OCI-LY1 (cell line): ENCODE measurements around the gene IFNB1.
A peak's percentile ranks its signal among the peaks of the same experiment; 100 is the strongest.

ENCODE experiments used
- H2AFZ ChIP-seq: fragments of 200-600 bp; sonication (generic), shearing (Covaris generic); 2 replicates; pipeline ENCODE4 v1.6.0; 2014; ENCODE audit warnings: antibody characterized with exemption, mild to moderate bottlenecking, low read length
- H3F3A ChIP-seq: fragments of 200-600 bp; sonication (generic), shearing (Covaris generic); 2 replicates; pipeline ENCODE4 v1.6.0; 2014; ENCODE audit warnings: mild to moderate bottlenecking, antibody characterized with exemption, low read length, moderate library complexity; ENCODE audit not compliant: insufficient read depth
- H3K27ac ChIP-seq: fragments of 200-600 bp; sonication (generic); 2 replicates; pipeline ENCODE4 v1.5.1; 2014; ENCODE audit warnings: low read length, mixed run types, mild to moderate bottlenecking, low read depth; ENCODE audit not compliant: poor library complexity, severe bottlenecking
- H3K27me3 ChIP-seq: fragments of 200-600 bp; sonication (generic); 2 replicates; pipeline ENCODE4 v1.6.0; 2014; ENCODE audit warnings: antibody characterized with exemption, mild to moderate bottlenecking, low read length, moderate library complexity; ENCODE audit not compliant: insufficient read depth
- H3K36me3 ChIP-seq: fragments of 200-600 bp; sonication (generic); 2 replicates; pipeline ENCODE4 v1.6.1; 2014; ENCODE audit warnings: mild to moderate bottlenecking, antibody characterized with exemption, low read length, moderate library complexity, mixed read lengths; ENCODE audit not compliant: insufficient read depth
- H3K4me1 ChIP-seq: fragments of 200-600 bp; sonication (generic); 2 replicates; pipeline ENCODE4 v1.5.1; 2014; ENCODE audit warnings: mild to moderate bottlenecking, low read length, moderate library complexity; ENCODE audit not compliant: insufficient read depth, severe bottlenecking
- H3K4me2 ChIP-seq: fragments of 200-600 bp; sonication (generic), shearing (Covaris generic); 2 replicates; pipeline ENCODE4 v1.6.1; 2014; ENCODE audit warnings: low read length
- H3K4me3 ChIP-seq: fragments of 200-600 bp; sonication (generic); 2 replicates; pipeline ENCODE4 v1.5.1; 2014; ENCODE audit warnings: low read length, low read depth, mild to moderate bottlenecking, mixed read lengths; ENCODE audit not compliant: poor library complexity, severe bottlenecking
- H3K79me2 ChIP-seq: fragments of 200-600 bp; shearing (Covaris generic); 2 replicates; pipeline ENCODE4 v1.6.1; 2016; ENCODE audit warnings: mixed run types, low read length, mixed read lengths; ENCODE audit not compliant: insufficient read depth
- H3K9ac ChIP-seq: fragments of 200-600 bp; sonication (generic), shearing (Covaris generic); 2 replicates; pipeline ENCODE4 v1.6.1; 2014; ENCODE audit warnings: mild to moderate bottlenecking, low read length, mixed read lengths
- H3K9me2 ChIP-seq: fragments of 200-600 bp; sonication (generic), shearing (Covaris generic); 2 replicates; pipeline ENCODE4 v1.6.1; 2014; ENCODE audit warnings: low read depth, mild to moderate bottlenecking, low read length, mixed read lengths
- H3K9me3 ChIP-seq: fragments of 200-600 bp; shearing (Covaris generic); 2 replicates; pipeline ENCODE4 v1.6.1; 2014; ENCODE audit warnings: low read length, mixed read lengths
- H4K20me1 ChIP-seq: fragments of 200-600 bp; sonication (generic), shearing (Covaris generic); 2 replicates; pipeline ENCODE4 v1.6.0; 2016; ENCODE audit warnings: mild to moderate bottlenecking, low read length; ENCODE audit not compliant: insufficient read depth
- EZH2 ChIP-seq: fragments of 200-600 bp; sonication (generic), shearing (Covaris generic); IDR thresholded peaks from 2 replicates; pipeline ENCODE4 v1.8.0; 2017; ENCODE audit warnings: borderline replicate concordance, mixed run types, mild to moderate bottlenecking, antibody characterized with exemption, low read length, moderate library complexity, mixed read lengths
- TF ChIP-seq, protein P1 (sequence below): fragments of 200-600 bp; sonication (generic), shearing (Covaris generic); IDR thresholded peaks from 2 replicates; pipeline ENCODE4 v1.5.1; 2017; ENCODE audit warnings: mild to moderate bottlenecking, antibody characterized with exemption, low read length, moderate library complexity, mixed read lengths

The IFNB1 gene

DNA sequence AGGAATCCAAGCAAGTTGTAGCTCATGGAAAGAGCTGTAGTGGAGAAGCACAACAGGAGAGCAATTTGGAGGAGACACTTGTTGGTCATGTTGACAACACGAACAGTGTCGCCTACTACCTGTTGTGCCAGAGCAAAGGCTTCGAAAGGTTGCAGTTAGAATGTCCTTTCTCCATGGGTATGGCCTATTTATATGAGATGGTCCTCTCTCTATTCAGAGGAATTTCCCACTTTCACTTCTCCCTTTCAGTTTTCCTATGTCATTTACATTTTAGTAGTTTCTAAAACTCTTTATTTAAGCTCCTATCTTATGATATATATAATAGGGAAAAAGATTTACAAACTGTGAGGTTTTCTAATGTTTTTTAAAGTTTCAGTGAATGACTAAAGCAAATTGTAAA lies at the start of gene IFNB1:
Gene IFNB1, minus strand, starts transcription at position 162 of the 400 bp plus-strand sequence. Its CDS starts 73 bp downstream, at position 89.
- Histone ChIP-seq H3K9me2 (no peaks in the 10 kb centered on the region), H4K20me1 (no peaks in the 10 kb centered on the region), H3K9ac (no peak within 1 kb of the TSS), H2AFZ (peak within 1 kb of the TSS; percentile 56; the same call in 1 of the 2 replicates), H3F3A (no peaks in the 10 kb centered on the region), H3K4me2 (no peak within 1 kb of the TSS), H3K27ac (no peak within 1 kb of the TSS), H3K9me3 (no peaks in the 10 kb centered on the region), H3K79me2 (no peaks in the 10 kb centered on the region), H3K4me3 (no peak within 1 kb of the TSS), H3K4me1 (peaks cover 22% of the 10 kb centered on the region), H3K36me3 (no peaks in the 10 kb centered on the region), H3K27me3 (no peaks in the 10 kb centered on the region)
- TF ChIP-seq EZH2: no peak
- TF ChIP-seq, protein P1, sequence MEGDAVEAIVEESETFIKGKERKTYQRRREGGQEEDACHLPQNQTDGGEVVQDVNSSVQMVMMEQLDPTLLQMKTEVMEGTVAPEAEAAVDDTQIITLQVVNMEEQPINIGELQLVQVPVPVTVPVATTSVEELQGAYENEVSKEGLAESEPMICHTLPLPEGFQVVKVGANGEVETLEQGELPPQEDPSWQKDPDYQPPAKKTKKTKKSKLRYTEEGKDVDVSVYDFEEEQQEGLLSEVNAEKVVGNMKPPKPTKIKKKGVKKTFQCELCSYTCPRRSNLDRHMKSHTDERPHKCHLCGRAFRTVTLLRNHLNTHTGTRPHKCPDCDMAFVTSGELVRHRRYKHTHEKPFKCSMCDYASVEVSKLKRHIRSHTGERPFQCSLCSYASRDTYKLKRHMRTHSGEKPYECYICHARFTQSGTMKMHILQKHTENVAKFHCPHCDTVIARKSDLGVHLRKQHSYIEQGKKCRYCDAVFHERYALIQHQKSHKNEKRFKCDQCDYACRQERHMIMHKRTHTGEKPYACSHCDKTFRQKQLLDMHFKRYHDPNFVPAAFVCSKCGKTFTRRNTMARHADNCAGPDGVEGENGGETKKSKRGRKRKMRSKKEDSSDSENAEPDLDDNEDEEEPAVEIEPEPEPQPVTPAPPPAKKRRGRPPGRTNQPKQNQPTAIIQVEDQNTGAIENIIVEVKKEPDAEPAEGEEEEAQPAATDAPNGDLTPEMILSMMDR: no peak

DNA sequence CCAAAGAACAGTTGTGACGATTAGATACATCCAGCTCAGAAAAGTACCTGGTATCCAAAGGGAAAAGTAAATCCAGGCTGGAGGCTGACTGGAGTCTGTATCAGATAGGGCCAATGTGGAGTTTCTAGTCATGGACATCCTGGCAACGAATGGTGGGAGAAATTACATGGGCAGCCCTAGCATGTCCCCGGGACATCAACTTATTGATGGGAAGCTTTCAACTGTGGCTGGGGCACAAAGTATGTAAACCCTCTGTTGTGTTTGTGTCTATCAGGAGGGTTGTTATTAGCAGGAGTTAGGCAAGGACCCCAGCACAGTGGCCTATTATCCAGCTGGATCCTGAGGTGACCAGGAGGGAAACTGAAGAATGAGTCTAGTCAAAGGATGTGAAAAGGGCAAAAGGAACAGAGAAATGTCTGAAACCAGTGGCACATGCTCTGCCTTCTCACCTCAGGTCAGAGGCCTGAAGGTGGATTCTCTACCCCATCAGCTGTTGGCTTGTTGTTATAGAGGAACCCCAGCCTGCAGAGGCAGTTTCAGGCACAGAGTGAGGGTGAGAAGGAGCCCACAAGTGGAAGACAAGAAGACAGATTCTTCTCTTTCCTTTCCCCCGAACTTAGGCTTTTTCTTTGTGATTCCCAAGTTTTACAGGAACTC lies 44.0 kb upstream of the IFNB1 start:
- Histone ChIP-seq H3K79me2 (no peaks in the 10 kb centered on the region), H3K27me3 (no peaks in the 10 kb centered on the region), H3K4me2 (no peak overlapping the region), H3F3A (no peaks in the 10 kb centered on the region), H3K4me1 (peaks cover 6% of the 10 kb centered on the region), H3K4me3 (no peak overlapping the region), H3K9ac (no peak overlapping the region), H3K36me3 (no peaks in the 10 kb centered on the region), H4K20me1 (no peaks in the 10 kb centered on the region), H3K27ac (no peak overlapping the region), H3K9me3 (no peaks in the 10 kb centered on the region), H3K9me2 (no peaks in the 10 kb centered on the region), H2AFZ (no peak overlapping the region)
- no peak for TF ChIP-seq EZH2
- TF ChIP-seq, protein P1: no peak

DNA sequence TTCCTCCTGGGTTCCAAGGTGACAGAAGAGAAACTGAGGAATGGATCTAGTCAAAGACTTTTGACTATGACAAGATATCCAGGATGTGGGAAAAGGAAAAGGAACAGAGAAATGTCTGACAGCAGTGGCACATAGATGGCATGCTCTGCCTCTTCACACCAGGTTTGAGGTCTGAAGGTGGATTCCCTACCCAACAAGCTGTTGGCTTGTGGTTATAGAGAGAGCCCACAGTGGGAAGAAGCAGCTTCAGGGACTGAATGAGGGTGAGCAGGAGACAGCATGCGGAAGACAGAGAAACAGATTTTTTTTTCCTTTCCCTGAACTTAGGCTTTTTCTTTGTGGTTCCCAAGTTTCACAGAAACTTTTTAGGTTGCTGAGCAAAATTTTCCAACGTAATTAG lies 43.3 kb upstream of the IFNB1 start:
- no peak overlapping the region for H2AFZ ChIP-seq
- H3K79me2 ChIP-seq: no peaks in the 10 kb centered on the region
- H3K4me1 ChIP-seq: peaks cover 6% of the 10 kb centered on the region
- no peak overlapping the region for H3K4me2 ChIP-seq
- no peaks in the 10 kb centered on the region for H3F3A ChIP-seq
- H3K9me3 ChIP-seq: no peaks in the 10 kb centered on the region
- H3K36me3 ChIP-seq: no peaks in the 10 kb centered on the region
- TF ChIP-seq, protein P1: no peak
- TF ChIP-seq EZH2: no peak
- no peak overlapping the region for H3K27ac ChIP-seq
- no peak overlapping the region for H3K4me3 ChIP-seq
- H3K9me2 ChIP-seq: no peaks in the 10 kb centered on the region
- no peaks in the 10 kb centered on the region for H3K27me3 ChIP-seq
- no peaks in the 10 kb centered on the region for H4K20me1 ChIP-seq
- H3K9ac ChIP-seq: no peak overlapping the region
